HEK293T (cell line): ENCODE measurements around the gene ABHD14A.

ENCODE experiments used
- ARNT ChIP-seq: fragments of 450-650 bp; IDR thresholded peaks from 2 replicates; pipeline ENCODE4 v1.6.1; 2017; ENCODE audit warnings: mild to moderate bottlenecking
- BHLHE40 ChIP-seq: fragments of 450-650 bp; IDR thresholded peaks from 2 replicates; pipeline ENCODE4 v1.6.1; 2016; ENCODE audit warnings: mild to moderate bottlenecking, moderate library complexity, borderline replicate concordance
- ELF4 ChIP-seq: fragments of 450-650 bp; IDR thresholded peaks from 2 replicates; pipeline ENCODE4 v1.6.1; 2017; ENCODE audit warnings: antibody characterized with exemption
- FOXA1 ChIP-seq: fragments of 450-650 bp; IDR thresholded peaks from 2 replicates; pipeline ENCODE4 v1.6.1; 2016; ENCODE audit warnings: mild to moderate bottlenecking
- FOXK2 ChIP-seq: fragments of 450-650 bp; IDR thresholded peaks from 2 replicates; pipeline ENCODE4 v1.6.1; 2016; ENCODE audit warnings: mild to moderate bottlenecking
- FOXM1 ChIP-seq: fragments of 450-650 bp; IDR thresholded peaks from 2 replicates; pipeline ENCODE4 v1.6.1; 2017; ENCODE audit warnings: mild to moderate bottlenecking, borderline replicate concordance
- HDGF ChIP-seq: fragments of 450-650 bp; IDR thresholded peaks from 2 replicates; pipeline ENCODE4 v1.6.1; 2017; ENCODE audit warnings: antibody characterized with exemption, borderline replicate concordance
- L3MBTL2 ChIP-seq: fragments of 450-650 bp; conservative IDR thresholded peaks from 2 replicates; pipeline ENCODE4 v1.6.1; 2016; ENCODE audit warnings: mild to moderate bottlenecking
- NFRKB ChIP-seq: fragments of 450-650 bp; IDR thresholded peaks from 2 replicates; pipeline ENCODE4 v1.6.1; 2016; ENCODE audit warnings: mild to moderate bottlenecking, moderate library complexity
- SP1 ChIP-seq: fragments of 450-650 bp; IDR thresholded peaks from 2 replicates; pipeline ENCODE4 v1.6.1; 2017
- SUZ12 ChIP-seq: fragments of 450-650 bp; IDR thresholded peaks from 2 replicates; pipeline ENCODE4 v1.6.1; 2016; ENCODE audit warnings: mild to moderate bottlenecking
- TARDBP ChIP-seq: fragments of 450-650 bp; IDR thresholded peaks from 2 replicates; pipeline ENCODE4 v1.6.1; 2016

DNA sequence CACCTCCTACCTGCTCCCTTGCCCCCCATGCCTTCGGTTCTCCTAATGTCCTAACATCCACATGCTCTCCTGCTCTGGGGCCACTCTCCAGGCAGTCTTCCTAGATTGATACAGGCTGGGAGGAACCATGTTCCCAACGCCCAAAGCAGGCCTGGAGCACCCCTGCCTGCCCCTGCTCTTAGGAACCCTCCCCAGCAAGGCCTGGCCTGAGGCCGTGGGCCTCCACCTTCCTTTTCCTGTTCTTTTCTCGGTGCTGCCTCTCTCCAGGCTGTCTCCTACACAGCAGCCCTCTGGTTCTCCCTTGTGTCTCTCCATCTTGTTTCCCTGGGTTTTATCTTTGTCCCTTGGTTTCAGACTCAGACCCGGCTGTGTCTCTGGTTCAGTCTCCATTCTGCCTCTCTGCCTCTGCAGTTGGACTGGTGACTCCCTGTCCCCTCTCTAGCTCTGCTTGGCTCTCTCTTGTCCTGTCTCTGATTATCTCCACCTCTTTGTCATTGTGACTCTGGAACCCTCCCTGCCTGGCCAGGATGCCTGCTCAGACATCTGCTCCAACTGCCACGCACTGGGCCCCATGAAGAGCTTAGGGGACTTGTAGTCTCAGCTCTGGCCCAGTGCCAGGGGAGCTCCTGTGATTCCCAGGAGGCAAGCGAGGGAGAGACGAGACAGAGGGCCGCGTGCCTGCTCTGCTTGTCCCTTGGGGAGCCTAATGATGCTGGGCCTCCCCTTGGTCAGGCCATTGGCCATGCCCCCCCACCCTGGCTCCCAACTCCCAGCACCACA, 46.8 kb downstream of the ABHD14A start:
- TF ChIP-seq FOXM1 (no peak), BHLHE40 (no peak), FOXA1 (no peak), HDGF (no peak), NFRKB (no peak), ELF4 (no peak), FOXK2 (no peak), L3MBTL2 (no peak), SUZ12 (no peak), ARNT (no peak), SP1 (no peak), TARDBP (no peak)
